GM18507 (cell line): ENCODE data around the gene NME1.
"Not testable (repeated sequence)": the region's sequence is repeated elsewhere in the genome, so short reads cannot be mapped to it uniquely, and the experiment has no call there.

ENCODE experiments used
- DNase-seq: peaks from one replicate; pipeline ENCODE4 v3.0.0; 2011; ENCODE audit warnings: low read depth; ENCODE audit not compliant: insufficient read length; ENCODE audit errors: extremely low spot score
- FAIRE-seq: peaks from 2 replicates; lab custom pipeline; 2011; peaks lifted over from hg19 to GRCh38; lab: Jason Lieb, UNC

Gene NME1

DNA sequence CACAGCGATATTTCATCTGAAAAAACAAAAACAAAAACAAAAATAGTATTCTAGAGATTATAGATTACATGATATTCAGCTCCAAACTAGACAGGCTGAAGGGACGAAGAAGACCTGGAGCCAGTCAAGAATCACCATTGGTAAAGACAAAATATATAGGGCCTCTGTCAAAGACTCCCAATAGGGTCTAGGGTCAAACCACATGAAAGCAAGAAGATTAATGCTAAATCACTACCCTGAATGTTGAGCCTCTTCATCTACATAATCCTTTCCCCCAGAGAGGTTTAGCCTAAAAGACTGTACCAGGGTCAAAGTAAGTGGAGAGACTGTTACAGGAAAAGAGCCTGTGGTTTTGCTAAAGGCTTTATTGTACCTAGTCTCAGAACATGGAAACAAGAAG lies 10.8 kb upstream of the NME1 start:
- FAIRE-seq (no peak), DNase-seq (no peak)

DNA sequence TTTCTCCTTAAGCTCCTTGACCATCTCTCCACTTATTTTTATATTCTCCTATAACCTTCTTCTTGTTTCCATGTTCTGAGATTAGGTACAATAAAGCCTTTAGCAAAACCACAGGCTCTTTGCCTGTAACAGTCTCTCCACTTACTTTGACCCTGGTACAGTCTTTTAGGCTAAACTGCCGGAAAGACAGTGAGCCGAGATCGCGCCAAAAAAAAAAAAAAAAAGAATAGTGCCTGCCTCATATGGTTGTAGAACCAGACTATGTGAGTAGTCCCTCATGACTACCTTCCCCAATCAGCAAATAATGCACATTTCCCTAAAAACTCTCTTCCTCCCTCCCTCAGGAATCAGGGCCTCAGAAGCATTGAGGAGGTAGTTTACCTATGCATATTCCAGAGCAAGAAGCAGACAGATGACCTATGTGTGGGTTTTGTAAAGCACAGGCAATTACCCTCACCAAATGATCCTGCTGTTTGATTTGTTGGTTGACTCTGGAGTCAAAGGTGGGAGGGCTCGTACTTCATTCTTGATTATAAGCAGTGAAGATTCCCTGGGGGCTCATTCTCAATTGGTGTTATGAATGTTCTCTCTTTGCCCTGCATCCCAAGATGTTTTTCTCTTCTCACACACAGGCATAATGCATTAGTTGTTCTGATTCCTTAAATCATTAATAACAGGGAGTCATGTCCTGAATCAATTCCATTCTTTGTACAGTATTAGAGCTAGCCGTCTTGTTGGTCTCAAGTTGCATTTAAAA lies 8.9 kb upstream of the NME1 start:
- DNase-seq (no peak), FAIRE-seq (no peak)

DNA sequence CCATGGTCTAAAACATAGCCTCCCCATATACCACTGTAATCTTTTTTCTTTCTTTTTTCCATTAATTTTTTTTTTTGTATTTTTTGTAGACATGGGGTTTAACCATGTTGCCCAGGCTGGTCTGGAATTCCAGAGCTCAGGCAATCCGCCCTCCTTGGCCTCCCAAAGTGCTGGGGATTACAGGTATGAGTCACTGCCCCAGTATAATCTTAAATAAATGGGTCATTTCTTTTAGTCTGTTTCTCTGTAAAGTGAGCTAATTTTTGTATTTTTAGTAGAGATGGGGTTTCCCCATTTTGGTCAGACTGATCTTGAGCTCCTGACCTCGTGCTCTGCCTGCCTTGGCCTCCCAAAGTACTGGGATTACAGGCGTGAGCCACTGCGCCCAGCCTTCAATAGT lies 5.7 kb upstream of the NME1 start:
- no peak for FAIRE-seq

DNA sequence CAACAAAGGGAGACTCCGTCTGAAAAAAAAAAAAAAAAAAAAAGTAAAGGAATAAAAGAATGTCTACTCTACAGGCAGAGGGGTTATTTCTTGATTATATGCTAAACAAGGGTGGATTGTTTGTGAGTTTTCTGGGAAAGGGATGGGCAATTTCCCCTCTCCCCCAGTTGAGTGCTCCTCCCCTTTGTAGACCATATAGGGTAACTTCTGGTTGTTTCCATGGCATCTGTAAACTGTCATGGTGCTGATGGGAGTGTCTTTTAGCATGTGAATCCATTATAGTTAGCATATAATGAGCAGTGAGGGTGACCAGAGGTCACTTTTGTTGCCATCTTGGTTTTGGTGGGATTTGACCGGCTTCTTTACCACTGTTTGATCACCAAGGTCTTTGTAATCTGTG lies 4.2 kb upstream of the NME1 start:
- FAIRE-seq (no peak), DNase-seq (no peak)

More for the DNA sequence above, 5.7 kb upstream of the NME1 start:
- DNase-seq, result no peak

DNA sequence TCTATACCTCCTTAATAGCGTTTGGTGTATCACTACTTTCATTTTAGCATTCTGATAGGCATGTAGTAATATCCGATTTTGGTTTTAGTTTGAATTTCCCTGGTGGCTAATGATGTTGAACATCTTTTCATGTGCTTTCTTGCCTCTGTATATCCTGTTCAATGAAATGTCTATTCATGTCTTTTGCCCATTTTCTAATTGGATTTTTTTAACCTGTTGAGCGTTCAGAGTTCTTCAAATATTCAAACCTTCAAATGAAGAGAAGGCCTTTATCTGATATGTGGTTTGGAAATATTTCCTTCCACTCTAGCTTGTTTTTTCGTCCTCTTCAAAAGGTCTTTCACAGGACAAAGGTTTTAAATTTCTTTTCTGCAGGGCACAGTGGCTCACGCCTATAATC lies 2.4 kb upstream of the NME1 start:
- DNase-seq (no peak), FAIRE-seq (no peak)

DNA sequence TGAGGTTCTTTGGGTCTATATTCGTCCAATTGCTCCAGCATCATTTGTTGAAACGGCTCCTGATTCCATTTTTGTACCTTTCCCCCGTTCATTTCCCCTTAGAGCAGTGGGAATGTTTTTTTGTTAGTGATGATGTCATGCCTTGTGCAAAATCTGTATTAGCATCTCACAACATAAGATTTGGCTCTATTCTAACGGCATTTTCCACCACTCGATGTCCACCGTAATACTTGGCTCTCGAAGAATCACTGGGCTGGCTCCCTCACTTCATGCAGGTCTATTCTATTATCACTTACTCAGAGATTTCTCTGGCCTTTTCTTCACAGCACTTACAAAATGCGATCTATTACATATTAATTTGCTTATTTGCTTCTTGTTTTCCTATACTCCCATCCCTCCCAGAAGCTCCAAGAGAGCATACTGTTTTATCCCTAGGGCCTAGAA lies 571 bp upstream of the NME1 start:
- no peak for FAIRE-seq
- DNase-seq, result no peak

DNA sequence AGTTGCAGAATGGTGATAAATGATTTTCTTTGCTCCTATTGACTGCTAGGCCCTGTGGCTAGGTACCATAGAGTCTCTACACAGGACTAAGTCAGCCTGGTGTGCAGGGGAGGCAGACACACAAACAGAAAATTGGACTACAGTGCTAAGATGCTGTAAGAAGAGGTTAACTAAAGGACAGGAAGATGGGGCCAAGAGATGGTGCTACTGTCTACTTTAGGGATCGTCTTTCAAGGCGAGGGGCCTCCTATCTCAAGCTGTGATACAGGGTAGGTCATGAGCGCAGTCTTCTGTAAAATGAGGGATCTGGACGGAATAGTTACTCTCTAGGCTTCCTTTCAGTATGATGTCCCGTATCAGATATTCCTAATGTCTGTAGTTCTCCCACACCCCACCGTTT lies 817 bp downstream of the NME1 start:
- no peak for DNase-seq
- FAIRE-seq, result no peak

DNA sequence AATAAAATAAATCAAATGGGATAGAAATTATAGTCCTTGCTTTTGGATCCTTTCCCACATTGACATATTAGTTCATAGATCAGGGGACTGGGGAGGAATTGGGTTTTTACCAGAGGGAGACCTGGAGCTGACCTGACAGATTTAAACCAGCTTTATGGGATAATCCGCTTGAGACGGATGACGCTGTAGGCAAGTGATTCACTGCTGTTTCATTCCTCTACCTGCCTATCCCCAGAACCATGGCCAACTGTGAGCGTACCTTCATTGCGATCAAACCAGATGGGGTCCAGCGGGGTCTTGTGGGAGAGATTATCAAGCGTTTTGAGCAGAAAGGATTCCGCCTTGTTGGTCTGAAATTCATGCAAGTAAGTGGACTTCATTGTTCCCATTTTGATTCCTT lies 2.1 kb downstream of the NME1 start:
- no peak for DNase-seq
- no peak for FAIRE-seq

DNA sequence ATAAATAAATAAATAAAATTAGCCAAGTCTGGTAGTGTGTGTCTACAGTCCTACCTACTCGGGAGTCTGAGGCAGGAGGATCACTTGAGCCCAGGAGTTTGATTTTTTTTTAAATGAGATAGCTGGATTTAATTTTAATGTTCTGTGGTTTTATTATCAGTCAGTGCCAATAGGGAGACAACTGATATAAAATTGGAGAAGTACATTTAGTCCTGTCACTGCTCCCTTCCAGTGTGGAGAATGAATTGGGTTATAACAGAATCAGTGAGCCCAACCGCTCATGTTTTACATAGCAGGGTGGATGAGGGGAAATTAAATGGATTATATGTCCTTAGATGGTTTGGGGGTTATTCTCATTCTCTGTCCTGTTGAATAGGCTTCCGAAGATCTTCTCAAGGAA lies 6.2 kb downstream of the NME1 start:
- FAIRE-seq, result no peak
- DNase-seq, result no peak

DNA sequence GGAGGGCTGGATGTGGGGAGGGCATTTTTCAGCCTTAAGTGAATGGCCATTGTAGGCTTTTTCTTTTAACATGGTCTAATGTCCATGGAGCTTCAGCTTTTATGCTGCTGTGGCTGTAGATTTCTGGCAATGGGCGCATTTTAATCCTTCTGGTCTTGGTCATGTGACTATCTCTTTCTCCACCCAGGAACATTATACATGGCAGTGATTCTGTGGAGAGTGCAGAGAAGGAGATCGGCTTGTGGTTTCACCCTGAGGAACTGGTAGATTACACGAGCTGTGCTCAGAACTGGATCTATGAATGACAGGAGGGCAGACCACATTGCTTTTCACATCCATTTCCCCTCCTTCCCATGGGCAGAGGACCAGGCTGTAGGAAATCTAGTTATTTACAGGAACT lies 8.2 kb downstream of the NME1 start:
- FAIRE-seq (no peak), DNase-seq (no peak)

DNA sequence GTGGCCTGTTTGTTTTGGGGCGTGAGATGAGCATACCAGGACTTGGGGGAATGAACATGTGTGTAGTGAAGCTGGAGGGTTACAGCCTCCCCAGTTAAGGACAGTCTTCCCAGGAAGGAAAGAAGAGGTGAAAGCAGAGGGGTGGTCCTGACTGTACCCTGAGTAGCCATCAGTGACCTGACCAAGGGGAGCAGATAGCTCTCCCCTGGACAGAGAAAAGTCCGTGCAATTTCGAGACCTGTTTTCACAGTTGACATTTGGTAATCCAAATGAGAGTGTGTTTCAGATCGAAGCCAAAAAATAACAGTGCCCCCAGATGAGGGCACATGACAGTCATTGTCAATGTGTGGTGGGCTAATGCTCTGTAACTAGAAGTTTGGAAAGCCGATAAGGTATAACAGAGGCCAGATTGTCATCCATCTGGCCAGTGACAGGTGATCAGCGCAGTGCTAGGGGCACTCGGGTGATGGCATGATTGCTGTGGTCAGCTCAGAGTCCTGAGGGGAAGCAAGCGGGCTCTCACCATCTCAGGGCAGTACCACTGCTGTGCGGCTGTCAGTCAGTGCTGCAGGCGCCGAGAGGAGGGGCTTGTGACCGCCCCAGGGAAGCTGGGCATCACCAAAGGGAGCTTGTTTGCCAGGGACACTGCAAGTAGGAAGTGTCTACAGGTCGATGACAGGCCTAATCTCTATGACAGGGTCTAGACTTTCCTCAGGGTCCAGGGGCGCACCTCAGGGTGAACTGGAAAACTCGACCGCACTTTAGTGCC lies 11.7 kb downstream of the NME1 start:
- FAIRE-seq, result no peak
- no peak for DNase-seq

DNA sequence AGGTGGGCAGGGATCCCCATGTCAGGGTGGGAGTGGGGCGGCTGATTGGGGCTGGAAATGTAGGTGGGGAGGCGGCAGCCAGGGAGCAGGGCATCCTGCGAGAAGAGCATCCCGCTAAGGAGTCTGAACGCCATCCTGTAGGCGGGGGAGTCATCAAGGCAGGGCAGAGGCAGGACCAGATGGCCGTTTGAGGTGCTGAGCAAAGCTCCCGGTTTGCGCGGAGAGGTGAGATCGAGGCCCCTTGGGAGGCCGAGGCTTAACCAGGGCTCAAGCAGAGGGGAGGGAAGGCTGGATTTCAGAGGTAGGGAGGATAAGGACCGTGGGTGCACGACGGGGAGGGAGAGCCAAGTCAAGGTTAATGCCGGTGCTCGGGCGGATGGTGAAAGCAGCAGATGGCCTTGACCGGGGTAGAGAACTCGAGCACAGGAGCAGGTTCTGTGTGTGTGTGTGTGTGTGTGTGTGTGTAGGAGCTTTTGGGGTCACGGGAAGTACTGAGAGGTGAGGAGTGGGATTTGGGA lies 12.4 kb downstream of the NME1 start:
- FAIRE-seq (no peak), DNase-seq (no peak)

DNA sequence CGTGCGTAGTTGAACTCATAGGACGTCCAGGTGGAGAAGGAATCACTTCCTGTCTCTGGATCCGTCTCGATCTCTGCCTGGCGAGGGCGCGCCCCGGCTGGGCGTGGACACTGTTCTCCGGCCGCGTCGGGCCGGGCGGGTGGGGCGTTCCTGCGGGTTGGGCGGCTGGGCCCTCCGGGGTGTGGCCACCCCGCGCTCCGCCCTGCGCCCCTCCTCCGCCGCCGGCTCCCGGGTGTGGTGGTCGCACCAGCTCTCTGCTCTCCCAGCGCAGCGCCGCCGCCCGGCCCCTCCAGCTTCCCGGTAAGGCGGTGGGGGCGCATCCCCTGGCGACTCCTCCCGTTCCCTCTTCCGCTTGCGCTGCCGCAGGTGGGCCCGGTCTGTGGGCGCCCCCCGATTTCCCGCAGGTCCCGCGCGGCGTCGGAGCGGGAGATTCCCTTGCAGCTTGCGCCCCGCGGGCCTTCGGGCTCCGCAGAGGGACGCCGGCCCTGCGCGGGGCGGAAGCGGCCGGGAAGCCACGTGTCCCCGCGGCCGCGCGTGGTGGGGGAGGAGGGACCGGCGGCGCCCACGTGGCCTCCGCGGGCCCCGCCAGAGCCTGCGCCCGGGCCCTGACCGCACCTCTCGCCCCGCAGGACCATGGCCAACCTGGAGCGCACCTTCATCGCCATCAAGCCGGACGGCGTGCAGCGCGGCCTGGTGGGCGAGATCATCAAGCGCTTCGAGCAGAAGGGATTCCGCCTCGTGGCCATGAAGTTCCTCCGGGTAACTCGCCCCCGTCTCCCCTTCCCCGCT lies 13.0 kb downstream of the NME1 start, which contains the start of gene NME2:
Gene NME2, plus strand, starts transcription at position 214 of the 789 bp plus-strand sequence. Its CDS starts 420 bp downstream, at position 634.
- peak; percentile 87 for FAIRE-seq
- peak; percentile 80 for DNase-seq

DNA sequence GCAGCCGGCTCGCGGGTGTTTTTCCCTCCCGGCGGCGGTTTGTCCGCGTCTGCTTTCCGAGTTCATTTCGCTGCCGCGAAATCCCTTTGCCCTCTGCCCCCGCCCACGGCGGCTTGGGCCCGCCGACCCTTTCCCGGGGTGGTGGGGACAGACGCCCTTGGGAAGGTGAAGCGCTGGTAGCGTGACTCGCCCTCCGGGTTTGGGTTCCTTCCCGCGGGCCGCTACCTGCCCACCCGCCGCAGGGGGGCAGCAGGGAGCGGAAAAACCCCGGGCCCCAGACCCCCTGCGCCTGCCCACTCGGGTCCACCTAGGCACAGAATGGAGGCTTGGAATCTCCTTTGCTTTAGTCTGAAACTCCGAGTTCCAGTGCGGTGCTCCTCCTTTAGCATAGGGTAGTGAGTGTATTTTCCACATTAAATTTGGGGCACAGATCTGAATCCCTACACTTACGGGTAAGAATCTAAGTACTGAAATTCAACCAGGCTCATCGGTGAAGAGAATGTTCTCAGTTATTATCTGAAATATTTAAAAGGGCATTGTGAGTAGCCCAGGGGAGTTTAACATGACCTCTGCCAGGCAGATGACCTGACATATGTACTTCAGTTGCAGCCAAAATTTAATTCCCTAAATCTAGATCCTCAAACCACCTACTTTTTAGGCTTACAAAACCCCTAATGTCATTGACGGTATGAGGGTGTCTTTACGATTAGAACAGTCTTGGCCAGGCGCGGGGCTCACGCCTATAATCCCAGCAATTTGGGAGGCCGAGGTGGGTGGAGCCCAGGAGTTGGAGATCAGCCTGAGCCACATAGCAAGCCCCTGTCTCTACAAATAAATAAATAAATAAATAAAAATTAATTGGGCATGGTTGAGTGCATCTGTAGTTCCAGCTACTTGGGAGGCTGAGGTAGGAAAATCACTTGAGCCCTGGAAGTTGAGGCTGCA lies 13.9 kb downstream of the NME1 start:
- FAIRE-seq (peak; percentile 50), DNase-seq (peak; percentile 73)

DNA sequence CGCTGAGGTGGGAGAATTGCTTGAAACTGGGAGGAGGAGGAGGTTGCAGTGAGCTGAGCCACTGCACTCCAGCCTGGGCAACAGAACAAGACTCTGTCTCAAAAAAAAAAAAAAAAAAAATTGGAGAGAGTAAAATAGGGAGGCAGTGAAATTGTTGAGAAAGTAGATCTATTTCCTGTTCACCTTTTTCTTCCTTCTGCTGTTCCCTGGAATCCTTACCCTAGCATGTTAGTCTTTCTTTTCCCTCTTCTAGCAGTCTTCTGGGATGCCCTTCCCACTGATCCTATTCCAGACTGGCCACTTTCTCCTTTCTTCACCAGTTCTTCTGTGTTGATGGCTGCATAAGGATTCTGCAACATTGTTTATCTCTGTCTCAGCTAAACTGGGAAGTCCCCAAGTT lies 16.0 kb downstream of the NME1 start:
- DNase-seq (no peak), FAIRE-seq (no peak)

DNA sequence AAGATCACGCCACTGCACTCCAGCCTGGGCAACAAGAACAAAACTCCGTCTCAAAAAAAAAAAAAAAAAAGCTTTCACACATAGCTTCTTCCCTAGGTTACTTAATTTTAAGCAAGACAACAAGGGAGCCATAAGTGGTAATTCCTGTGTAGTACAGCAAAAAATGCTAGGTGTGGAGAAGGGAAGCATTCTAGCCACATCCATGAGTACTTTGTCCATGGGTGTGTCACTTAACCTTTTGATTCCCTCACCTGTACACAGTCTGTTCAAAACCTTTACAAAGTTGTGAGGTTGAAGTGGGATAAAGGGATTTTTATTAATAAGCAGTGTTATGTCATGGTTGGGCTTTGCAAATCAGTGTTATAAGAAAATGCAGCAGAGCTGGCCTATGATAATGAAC lies 17.4 kb downstream of the NME1 start:
- DNase-seq (no peak), FAIRE-seq (no peak)

DNA sequence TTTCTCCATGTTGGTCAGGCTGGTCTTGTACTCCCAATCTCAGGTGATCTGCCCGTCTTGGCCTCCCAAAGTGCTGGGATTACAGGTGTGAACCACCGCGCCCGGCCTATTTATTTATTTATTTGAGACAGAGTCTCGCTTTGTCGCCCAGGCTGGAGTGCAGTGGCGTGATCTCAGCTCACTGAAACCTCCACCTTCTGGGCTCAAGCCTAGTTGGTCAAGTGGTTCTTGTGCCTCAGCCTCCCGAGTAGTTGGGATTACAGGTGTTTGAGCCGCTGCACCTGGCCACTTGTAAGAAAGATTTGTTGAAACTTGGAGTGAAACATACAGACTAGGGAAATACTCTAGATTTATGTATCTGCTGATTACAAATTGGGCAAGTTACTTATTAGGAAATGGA lies 18.7 kb downstream of the NME1 start:
- not testable (repeated sequence) for FAIRE-seq, DNase-seq

DNA sequence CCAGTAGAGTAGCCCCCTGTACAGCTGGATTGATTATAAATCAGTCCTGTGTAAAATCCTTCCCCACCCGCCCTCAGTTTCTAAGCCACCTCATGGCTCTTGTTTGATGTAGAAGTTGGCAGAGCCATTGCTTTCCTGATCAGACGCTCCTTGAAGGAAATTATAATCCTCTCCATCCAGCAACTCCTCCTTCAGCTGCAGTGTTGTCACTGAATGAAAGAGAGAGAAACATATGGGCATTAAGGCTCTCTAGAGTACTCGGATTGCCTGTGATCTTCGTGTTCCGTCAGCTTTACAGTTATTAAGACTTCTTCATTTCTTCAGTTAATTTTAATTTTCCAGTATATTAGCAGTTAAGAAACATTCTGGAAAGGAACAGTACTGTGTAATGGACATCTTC lies 27.1 kb downstream of the NME1 start:
- FAIRE-seq (no peak), DNase-seq (no peak)

DNA sequence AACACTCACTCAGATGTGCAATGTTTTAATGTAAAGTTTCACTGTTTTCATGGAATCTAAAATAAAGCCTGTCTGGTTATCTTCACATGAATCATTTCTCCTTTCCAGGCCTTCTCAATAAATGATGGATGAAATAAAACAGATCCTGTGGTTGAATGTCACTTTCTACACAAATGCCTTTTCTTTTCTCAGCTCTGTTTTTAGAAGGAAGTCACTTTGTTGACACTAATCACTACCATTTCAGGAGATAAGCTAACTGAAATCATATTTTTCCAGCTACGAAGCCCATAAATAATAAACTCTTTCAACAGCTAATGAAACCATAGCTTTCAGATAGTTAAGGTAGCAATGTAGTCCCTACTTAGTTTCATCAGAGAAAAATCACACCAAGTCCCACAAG lies 30.8 kb downstream of the NME1 start:
- DNase-seq (no peak), FAIRE-seq (no peak)
